ENCODE data around the gene RIMBP2.

RIMBP2 gene

DNA sequence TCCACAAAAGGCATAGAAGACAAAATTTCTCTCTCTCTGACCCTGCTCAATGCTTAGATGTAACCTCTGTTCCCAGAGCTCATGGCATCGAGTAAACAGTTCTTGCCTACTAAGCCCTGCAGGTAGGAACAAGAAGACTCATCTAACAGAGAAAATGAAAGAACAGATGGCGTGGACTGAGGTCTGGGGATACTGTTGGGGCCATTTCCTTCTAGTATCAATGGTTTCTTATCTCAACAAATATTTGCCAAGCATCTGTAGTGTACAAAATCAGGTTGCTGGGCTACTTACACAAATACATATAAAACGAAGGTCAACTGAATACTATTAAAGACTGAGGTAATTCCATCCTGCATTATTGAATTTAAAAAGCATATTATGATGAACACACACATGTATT lies 93.3 kb downstream of the RIMBP2 start:
- Histone ChIP-seq H3K27me3 (ENCODE audit: insufficient read depth, poor library complexity, severe bottlenecking) (peaks cover 2% of the 10 kb centered on the region), H3K27ac (replicated peaks) (no peak overlapping the region), H3K4me3 (replicated peaks; ENCODE audit: insufficient read depth, low read length) (no peak overlapping the region)
- no peak for DNase-seq (ENCODE audit: low read depth in 1 of 2, low spot score in 1 of 2)
- no peak for TF ChIP-seq POLR2AphosphoS5 (IDR thresholded peaks at IDR 0.05; ENCODE audit: low read depth)
- TF ChIP-seq SPI1 (IDR thresholded peaks at IDR 0.05; ENCODE audit: borderline replicate concordance, low read depth): no peak
- no peak for TF ChIP-seq GABPA (IDR thresholded peaks at IDR 0.05; ENCODE audit: low read depth)
- TF ChIP-seq, protein P1, sequence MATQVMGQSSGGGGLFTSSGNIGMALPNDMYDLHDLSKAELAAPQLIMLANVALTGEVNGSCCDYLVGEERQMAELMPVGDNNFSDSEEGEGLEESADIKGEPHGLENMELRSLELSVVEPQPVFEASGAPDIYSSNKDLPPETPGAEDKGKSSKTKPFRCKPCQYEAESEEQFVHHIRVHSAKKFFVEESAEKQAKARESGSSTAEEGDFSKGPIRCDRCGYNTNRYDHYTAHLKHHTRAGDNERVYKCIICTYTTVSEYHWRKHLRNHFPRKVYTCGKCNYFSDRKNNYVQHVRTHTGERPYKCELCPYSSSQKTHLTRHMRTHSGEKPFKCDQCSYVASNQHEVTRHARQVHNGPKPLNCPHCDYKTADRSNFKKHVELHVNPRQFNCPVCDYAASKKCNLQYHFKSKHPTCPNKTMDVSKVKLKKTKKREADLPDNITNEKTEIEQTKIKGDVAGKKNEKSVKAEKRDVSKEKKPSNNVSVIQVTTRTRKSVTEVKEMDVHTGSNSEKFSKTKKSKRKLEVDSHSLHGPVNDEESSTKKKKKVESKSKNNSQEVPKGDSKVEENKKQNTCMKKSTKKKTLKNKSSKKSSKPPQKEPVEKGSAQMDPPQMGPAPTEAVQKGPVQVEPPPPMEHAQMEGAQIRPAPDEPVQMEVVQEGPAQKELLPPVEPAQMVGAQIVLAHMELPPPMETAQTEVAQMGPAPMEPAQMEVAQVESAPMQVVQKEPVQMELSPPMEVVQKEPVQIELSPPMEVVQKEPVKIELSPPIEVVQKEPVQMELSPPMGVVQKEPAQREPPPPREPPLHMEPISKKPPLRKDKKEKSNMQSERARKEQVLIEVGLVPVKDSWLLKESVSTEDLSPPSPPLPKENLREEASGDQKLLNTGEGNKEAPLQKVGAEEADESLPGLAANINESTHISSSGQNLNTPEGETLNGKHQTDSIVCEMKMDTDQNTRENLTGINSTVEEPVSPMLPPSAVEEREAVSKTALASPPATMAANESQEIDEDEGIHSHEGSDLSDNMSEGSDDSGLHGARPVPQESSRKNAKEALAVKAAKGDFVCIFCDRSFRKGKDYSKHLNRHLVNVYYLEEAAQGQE (IDR thresholded peaks at IDR 0.05; ENCODE audit: insufficient replicate concordance, low read depth): no peak
- TF ChIP-seq, protein P2, sequence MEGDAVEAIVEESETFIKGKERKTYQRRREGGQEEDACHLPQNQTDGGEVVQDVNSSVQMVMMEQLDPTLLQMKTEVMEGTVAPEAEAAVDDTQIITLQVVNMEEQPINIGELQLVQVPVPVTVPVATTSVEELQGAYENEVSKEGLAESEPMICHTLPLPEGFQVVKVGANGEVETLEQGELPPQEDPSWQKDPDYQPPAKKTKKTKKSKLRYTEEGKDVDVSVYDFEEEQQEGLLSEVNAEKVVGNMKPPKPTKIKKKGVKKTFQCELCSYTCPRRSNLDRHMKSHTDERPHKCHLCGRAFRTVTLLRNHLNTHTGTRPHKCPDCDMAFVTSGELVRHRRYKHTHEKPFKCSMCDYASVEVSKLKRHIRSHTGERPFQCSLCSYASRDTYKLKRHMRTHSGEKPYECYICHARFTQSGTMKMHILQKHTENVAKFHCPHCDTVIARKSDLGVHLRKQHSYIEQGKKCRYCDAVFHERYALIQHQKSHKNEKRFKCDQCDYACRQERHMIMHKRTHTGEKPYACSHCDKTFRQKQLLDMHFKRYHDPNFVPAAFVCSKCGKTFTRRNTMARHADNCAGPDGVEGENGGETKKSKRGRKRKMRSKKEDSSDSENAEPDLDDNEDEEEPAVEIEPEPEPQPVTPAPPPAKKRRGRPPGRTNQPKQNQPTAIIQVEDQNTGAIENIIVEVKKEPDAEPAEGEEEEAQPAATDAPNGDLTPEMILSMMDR (IDR thresholded peaks at IDR 0.05; ENCODE audit: insufficient read depth, low read length): no peak

DNA sequence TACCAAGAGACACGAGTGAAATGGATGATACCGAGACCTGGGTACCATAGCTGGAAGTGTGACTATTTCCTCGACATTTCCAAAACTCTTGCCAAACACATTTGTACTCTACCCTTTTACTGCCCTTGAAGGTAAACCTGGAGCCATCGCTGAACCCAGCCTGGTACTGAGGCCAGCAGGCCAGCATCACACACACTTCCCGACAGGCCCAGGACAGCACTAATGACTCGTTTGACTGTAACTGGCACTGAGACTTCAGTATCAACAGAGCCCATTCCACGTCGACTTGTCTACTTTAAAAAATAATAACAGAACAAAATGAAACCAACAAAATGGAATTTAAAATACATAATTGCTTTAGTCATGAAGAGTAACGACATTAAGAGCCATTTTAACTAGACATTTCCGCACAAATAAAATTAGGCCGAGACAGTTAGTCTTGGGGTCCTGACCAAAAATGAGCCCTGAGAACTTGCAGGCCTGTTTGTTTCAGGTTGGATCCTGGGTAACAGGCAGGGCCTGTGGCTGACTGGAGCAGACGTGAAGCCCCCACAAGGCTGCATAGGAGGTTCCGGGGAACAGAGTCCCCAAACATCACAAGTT lies 94.3 kb downstream of the RIMBP2 start:
- no peak for DNase-seq (ENCODE audit: low read depth in 1 of 2, low spot score in 1 of 2)
- no peak overlapping the region for H3K4me3 ChIP-seq (replicated peaks; ENCODE audit: insufficient read depth, low read length)
- H3K27me3 ChIP-seq (ENCODE audit: insufficient read depth, poor library complexity, severe bottlenecking): peaks cover 2% of the 10 kb centered on the region
- no peak overlapping the region for H3K27ac ChIP-seq (replicated peaks)
- no peak for TF ChIP-seq GABPA (IDR thresholded peaks at IDR 0.05; ENCODE audit: low read depth)
- TF ChIP-seq, protein P1 (IDR thresholded peaks at IDR 0.05; ENCODE audit: insufficient replicate concordance, low read depth): no peak

DNA sequence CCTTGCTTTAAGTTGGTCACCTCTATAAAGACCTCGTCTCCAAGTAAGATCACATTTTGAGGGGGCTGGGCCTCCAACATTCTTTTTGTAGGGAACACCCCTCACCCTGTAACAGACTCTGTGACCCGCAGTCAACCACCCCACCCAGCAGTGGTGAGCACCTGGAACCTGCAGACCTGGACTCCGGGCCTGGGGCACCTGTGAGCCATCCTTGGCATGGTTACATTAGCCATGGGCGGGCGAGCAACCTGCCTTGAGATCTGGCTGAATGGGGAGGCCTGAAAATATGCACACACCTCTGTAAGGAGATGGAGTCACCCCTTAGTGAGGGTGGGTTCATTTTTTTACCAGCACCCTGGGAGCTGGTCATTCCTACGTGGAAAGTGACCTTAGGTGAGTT lies 95.3 kb downstream of the RIMBP2 start:
- H3K27me3 ChIP-seq (ENCODE audit: insufficient read depth, poor library complexity, severe bottlenecking): peaks cover 2% of the 10 kb centered on the region
- H3K27ac ChIP-seq (replicated peaks): no peak overlapping the region
- H3K4me3 ChIP-seq (replicated peaks; ENCODE audit: insufficient read depth, low read length): no peak overlapping the region
- no peak for DNase-seq (ENCODE audit: low read depth in 1 of 2, low spot score in 1 of 2)
- no peak for TF ChIP-seq GABPA (IDR thresholded peaks at IDR 0.05; ENCODE audit: low read depth)

DNA sequence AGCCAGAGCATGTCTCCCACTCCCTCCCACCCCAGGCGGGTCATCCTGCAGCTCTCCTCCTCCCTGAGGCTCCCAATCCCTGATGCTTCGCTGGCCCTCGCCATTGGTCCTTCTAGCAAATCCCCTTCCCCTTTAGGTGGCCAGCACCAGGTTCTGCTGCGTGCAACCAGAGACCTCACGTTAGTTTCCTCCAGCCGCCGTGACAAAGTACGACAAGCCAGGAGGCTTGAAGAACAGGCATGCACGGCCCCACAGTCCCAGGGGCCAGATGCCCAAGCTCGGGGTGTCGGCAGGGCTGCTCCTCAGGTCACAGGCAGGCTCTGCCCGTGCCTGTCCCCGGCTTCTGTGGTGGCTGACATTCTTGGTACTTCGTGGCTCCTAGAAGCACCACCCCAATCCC lies 95.8 kb downstream of the RIMBP2 start:
- H3K27ac ChIP-seq (replicated peaks): no peak overlapping the region
- no peak for DNase-seq (ENCODE audit: low read depth in 1 of 2, low spot score in 1 of 2)

More for the DNA sequence above, 95.8 kb downstream of the RIMBP2 start:
- Histone ChIP-seq H3K4me3 (replicated peaks; ENCODE audit: insufficient read depth, low read length) (no peak overlapping the region), H3K27me3 (ENCODE audit: insufficient read depth, poor library complexity, severe bottlenecking) (peaks cover 2% of the 10 kb centered on the region)
- no peak for TF ChIP-seq SPI1 (IDR thresholded peaks at IDR 0.05; ENCODE audit: borderline replicate concordance, low read depth)
- no peak for TF ChIP-seq POLR2AphosphoS5 (IDR thresholded peaks at IDR 0.05; ENCODE audit: low read depth)
- TF ChIP-seq, protein P2 (IDR thresholded peaks at IDR 0.05; ENCODE audit: insufficient read depth, low read length): no peak
- TF ChIP-seq, protein P1 (IDR thresholded peaks at IDR 0.05; ENCODE audit: insufficient replicate concordance, low read depth): no peak
- no peak for TF ChIP-seq GABPA (IDR thresholded peaks at IDR 0.05; ENCODE audit: low read depth)

Measured in HL-60 (cell line).